K562 (cell line): ENCODE results near the gene SARS1. TPM values are rescaled to one million over a fixed set of nuclear protein-coding genes. Genes with fewer than 3 reads are reported as not detected.

Experiments used
- ARID2 ChIP-seq: fragments of 450-650 bp; IDR thresholded peaks from 2 replicates; pipeline ENCODE4 v1.6.1; 2017; ENCODE audit warnings: antibody characterized with exemption, mild to moderate bottlenecking
- EP300 ChIP-seq: IDR thresholded peaks from 2 replicates; pipeline ENCODE4 v1.6.1; 2012; ENCODE audit warnings: low read length, improper control_type of control experiment
- MGA ChIP-seq: fragments of 450-650 bp; IDR thresholded peaks from 2 replicates; pipeline ENCODE4 v1.6.1; 2016; ENCODE audit warnings: mild to moderate bottlenecking, moderate library complexity
- ZKSCAN8 ChIP-seq: fragments of 200-800 bp; sonication (Bioruptor generic); IDR thresholded peaks from 2 replicates; pipeline ENCODE4 v1.6.1; 2016; ENCODE audit warnings: missing genetic modification characterization, missing compliant biosample characterization
- ZNF232 ChIP-seq: sonication (generic); formaldehyde crosslinking; IDR thresholded peaks from 2 replicates; pipeline ENCODE4 v1.8.0; 2022; ENCODE audit warnings: mild to moderate bottlenecking, missing genetic modification reagents
- ZNF589 ChIP-seq: fragments of 200-800 bp; sonication (Bioruptor generic); IDR thresholded peaks from 2 replicates; pipeline ENCODE4 v1.6.1; 2016; ENCODE audit warnings: low read depth, missing genetic modification characterization, missing compliant biosample characterization
- polyA plus RNA-seq, 8 experiments: library from polyadenylated mRNA; depleted of rRNA in 4 of 8; stranded (reverse) in 5 of 8; unstranded in 3 of 8; fragments of >200 nt; fragmentation: Nextera tagmentation in 2 of 8; fragmentation: Illumina TruSeq in 1 of 8; extraction: Ambion mirVana in 2 of 8; extraction: Trizol in 1 of 8; gene quantifications; 2 replicates each; pipeline versions ENCODE4 v1.2.1 to v1.2.3, GENCODE V29; 2011 to 2014; ENCODE audit warnings: inconsistent platforms in 1 of 8, missing spikeins in 1 of 8
- total RNA-seq, 7 experiments: library from RNA; depleted of rRNA in 6 of 7; stranded (reverse); fragments of >200 nt in 6 of 7; fragmentation: Illumina TruSeq in 2 of 7; extraction: Trizol in 2 of 7; gene quantifications; 2 replicates each; pipeline versions ENCODE4 v1.2.1 to v1.2.3, GENCODE V29; 2011 to 2021; ENCODE audit warnings: low replicate concordance in 1 of 7
- TF ChIP-seq, protein P1 (sequence below), 2 experiments: IDR thresholded peaks; 2 replicates each; pipeline ENCODE4 v1.6.1; 2011; ENCODE audit warnings: borderline replicate concordance in 1 of 2, control low read depth in 1 of 2, low read depth in 1 of 2, low read length in 1 of 2, mild to moderate bottlenecking in 1 of 2, mixed read lengths in 1 of 2, moderate library complexity in 1 of 2; ENCODE audit not compliant: insufficient read depth in 1 of 2, insufficient read length in 1 of 2, poor library complexity in 1 of 2, severe bottlenecking in 1 of 2; ENCODE audit errors: extremely low read depth in 1 of 2
- TF ChIP-seq, protein P2 (sequence below): sonication (generic); formaldehyde crosslinking; IDR thresholded peaks from 2 replicates; pipeline ENCODE4 v1.8.0; 2022; ENCODE audit warnings: mild to moderate bottlenecking, missing genetic modification reagents

The SARS1 gene
- total and polyA plus RNA-seq, 9 of the 15 experiments (the other 6 are each of a cell fraction or from before 2014, with no cell fraction given), result 221 to 623 (median 254) TPM

DNA sequence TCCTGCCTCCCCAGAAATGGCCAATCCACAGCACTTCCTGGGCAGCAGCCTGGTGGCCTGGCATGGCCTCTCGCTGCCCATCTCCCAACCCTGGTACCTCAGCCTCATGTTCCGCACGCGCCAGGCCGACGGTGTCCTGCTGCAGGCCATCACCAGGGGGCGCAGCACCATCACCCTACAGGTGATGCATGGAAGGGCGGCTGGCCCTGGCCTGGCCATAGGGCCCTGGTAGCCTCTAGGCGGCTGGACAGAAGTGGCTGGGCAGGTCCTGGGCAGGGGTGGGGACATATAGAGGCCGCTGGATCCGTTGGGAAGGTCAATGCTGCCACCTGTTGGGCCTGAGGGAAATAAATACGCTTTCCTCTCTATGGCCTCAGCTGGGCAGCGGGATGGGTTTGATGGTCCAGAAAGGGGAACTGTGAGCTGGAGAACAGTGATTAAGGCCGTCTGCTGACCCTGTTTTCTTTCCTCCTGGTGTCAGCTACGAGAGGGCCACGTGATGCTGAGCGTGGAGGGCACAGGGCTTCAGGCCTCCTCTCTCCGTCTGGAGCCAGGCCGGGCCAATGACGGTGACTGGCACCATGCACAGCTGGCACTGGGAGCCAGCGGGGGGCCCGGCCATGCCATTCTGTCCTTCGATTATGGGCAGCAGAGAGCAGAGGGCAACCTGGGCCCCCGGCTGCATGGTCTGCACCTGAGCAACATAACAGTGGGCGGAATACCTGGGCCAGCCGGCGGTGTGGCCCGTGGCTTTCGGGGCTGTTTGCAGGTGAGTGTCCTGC, 50.1 kb downstream of the SARS1 start (continued):
- TF ChIP-seq, protein P1, sequence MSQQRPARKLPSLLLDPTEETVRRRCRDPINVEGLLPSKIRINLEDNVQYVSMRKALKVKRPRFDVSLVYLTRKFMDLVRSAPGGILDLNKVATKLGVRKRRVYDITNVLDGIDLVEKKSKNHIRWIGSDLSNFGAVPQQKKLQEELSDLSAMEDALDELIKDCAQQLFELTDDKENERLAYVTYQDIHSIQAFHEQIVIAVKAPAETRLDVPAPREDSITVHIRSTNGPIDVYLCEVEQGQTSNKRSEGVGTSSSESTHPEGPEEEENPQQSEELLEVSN (IDR thresholded peaks at IDR 0.05; ENCODE audit: borderline replicate concordance in 1 of 2, extremely low read depth in 1 of 2, insufficient read depth in 1 of 2, insufficient read length in 1 of 2, low read depth in 1 of 2, low read length in 1 of 2, poor library complexity in 1 of 2, severe bottlenecking in 1 of 2), result peak; percentile 69 to 86
- TF ChIP-seq, protein P2, sequence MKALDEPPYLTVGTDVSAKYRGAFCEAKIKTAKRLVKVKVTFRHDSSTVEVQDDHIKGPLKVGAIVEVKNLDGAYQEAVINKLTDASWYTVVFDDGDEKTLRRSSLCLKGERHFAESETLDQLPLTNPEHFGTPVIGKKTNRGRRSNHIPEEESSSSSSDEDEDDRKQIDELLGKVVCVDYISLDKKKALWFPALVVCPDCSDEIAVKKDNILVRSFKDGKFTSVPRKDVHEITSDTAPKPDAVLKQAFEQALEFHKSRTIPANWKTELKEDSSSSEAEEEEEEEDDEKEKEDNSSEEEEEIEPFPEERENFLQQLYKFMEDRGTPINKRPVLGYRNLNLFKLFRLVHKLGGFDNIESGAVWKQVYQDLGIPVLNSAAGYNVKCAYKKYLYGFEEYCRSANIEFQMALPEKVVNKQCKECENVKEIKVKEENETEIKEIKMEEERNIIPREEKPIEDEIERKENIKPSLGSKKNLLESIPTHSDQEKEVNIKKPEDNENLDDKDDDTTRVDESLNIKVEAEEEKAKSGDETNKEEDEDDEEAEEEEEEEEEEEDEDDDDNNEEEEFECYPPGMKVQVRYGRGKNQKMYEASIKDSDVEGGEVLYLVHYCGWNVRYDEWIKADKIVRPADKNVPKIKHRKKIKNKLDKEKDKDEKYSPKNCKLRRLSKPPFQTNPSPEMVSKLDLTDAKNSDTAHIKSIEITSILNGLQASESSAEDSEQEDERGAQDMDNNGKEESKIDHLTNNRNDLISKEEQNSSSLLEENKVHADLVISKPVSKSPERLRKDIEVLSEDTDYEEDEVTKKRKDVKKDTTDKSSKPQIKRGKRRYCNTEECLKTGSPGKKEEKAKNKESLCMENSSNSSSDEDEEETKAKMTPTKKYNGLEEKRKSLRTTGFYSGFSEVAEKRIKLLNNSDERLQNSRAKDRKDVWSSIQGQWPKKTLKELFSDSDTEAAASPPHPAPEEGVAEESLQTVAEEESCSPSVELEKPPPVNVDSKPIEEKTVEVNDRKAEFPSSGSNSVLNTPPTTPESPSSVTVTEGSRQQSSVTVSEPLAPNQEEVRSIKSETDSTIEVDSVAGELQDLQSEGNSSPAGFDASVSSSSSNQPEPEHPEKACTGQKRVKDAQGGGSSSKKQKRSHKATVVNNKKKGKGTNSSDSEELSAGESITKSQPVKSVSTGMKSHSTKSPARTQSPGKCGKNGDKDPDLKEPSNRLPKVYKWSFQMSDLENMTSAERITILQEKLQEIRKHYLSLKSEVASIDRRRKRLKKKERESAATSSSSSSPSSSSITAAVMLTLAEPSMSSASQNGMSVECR, result peak; percentile 94
- TF ChIP-seq ZNF232 (CRISPR knock-in tag) (peak; percentile 87; the same call in 1 of the 2 replicates), ARID2 (peak; percentile 98), ZNF589 (0 out of 2 replicates have a peak, but pooled peaks have one; percentile 32), MGA (peak; percentile 94), EP300 (peak; percentile 16; the same call in 1 of the 2 replicates), ZKSCAN8 (CRISPR knock-in tag) (no peak)
